Measurements from ENCODE around the gene BAHD1.

- no peak for TF ChIP-seq CTCF (IDR thresholded peaks at IDR 0.05)
- TF ChIP-seq POLR2A (IDR thresholded peaks at IDR 0.05): no peak
- no peak for TF ChIP-seq POLR2AphosphoS5 (IDR thresholded peaks at IDR 0.05)
- TF ChIP-seq EP300 (IDR thresholded peaks at IDR 0.05; ENCODE audit: low read depth): no peak
These were observed 38.3 kb downstream of the BAHD1 start for GRCh38 chr15:40479024-40479423.

Measured in transverse colon (tissue), 4 donors.